GM19043 (cell line): ENCODE data around the gene AGO3.

Experiments
- ATAC-seq: cut with Tn5 transposase; IDR thresholded peaks from one replicate; pipeline ENCODE4 v1.9.1; 2021; ENCODE audit warnings: low read depth; ENCODE audit not compliant: unreplicated experiment

AGO3 gene

GRCh38 chr1:36080236-36080635 lies 149.3 kb downstream of the AGO3 start:
- ATAC-seq: no peak

GRCh38 chr1:36080801-36081200 lies 149.9 kb downstream of the AGO3 start:
- ATAC-seq: no peak

GRCh38 chr1:36081926-36082485 lies 151.1 kb downstream of the AGO3 start:
- no peak for ATAC-seq

- ATAC-seq: no peak
These were observed 152.3 kb downstream of the AGO3 start for GRCh38 chr1:36083219-36083618.

- ATAC-seq: no peak
These were observed 153.0 kb downstream of the AGO3 start, which contains the start of gene TEKT2 for GRCh38 chr1:36083635-36084496. Gene TEKT2 (plus strand): TSS chr1:36084094. CDS start chr1:36084922, 828 bp downstream.

GRCh38 chr1:36084497-36085115 lies 153.7 kb downstream of the AGO3 start:
- ATAC-seq: no peak

GRCh38 chr1:36085126-36085525 lies 154.2 kb downstream of the AGO3 start:
- no peak for ATAC-seq

- ATAC-seq: no peak
These were observed 155.0 kb downstream of the AGO3 start for GRCh38 chr1:36085686-36086526.

- ATAC-seq: no peak
These were observed 155.8 kb downstream of the AGO3 start for GRCh38 chr1:36086529-36087232.

- ATAC-seq: no peak
These were observed 156.6 kb downstream of the AGO3 start for GRCh38 chr1:36087233-36088123.

GRCh38 chr1:36088265-36088576 lies 157.3 kb downstream of the AGO3 start:
- no peak for ATAC-seq

GRCh38 chr1:36088577-36089392 lies 157.9 kb downstream of the AGO3 start, which contains the start of gene ADPRS:
Gene ADPRS (plus strand): TSS chr1:36088892. CDS start chr1:36088905, 13 bp downstream.
- ATAC-seq: peak; percentile 80

- no peak for ATAC-seq
These were observed 158.7 kb downstream of the AGO3 start for GRCh38 chr1:36089393-36090121.

GRCh38 chr1:36091141-36091540 lies 160.2 kb downstream of the AGO3 start:
- ATAC-seq: no peak

GRCh38 chr1:36091698-36092097 lies 160.8 kb downstream of the AGO3 start:
- no peak for ATAC-seq

GRCh38 chr1:36092166-36092797 lies 161.4 kb downstream of the AGO3 start:
- no peak for ATAC-seq

GRCh38 chr1:36092798-36093185 lies 161.9 kb downstream of the AGO3 start:
- ATAC-seq: no peak
